Naive B cell (primary cell): Measurements from ENCODE around the gene LIPJ. TPM values are rescaled to one million over a fixed set of nuclear protein-coding genes. Genes with fewer than 3 reads are reported as not detected.

Source experiments
- ATAC-seq, 2 donors: fragments of 150-1000 bp; cut with Tn5 transposase; 2 replicates each; pipeline ENCODE4 v1.10.0; 2021; ENCODE audit warnings: low read depth in 2 of 2, mild to moderate bottlenecking in 2 of 2, moderate library complexity in 2 of 2
- DNase-seq: peaks from one replicate; pipeline ENCODE4 v3.0.0; 2022
- H3K27ac Mint-ChIP-seq, 6 donors: one replicate each; pipeline ENCODE4 v1.8.0; 2020 to 2022; ENCODE audit warnings: mild to moderate bottlenecking in 6 of 6, mixed read lengths in 6 of 6, moderate library complexity in 5 of 6, inconsistent platforms in 2 of 6
- H3K27me3 Mint-ChIP-seq, 3 donors: one replicate each; pipeline ENCODE4 v1.8.0; 2021 to 2022; ENCODE audit warnings: mixed read lengths in 3 of 3, mild to moderate bottlenecking in 1 of 3
- H3K36me3 Mint-ChIP-seq, 2 donors: one replicate each; pipeline ENCODE4 v1.8.0; 2020 to 2022; ENCODE audit warnings: mixed read lengths in 2 of 2, inconsistent platforms in 1 of 2, mild to moderate bottlenecking in 1 of 2
- H3K4me1 Mint-ChIP-seq, 3 donors: one replicate each; pipeline ENCODE4 v1.8.0; 2020 to 2022; ENCODE audit warnings: mixed read lengths in 3 of 3, inconsistent platforms in 1 of 3, mild to moderate bottlenecking in 1 of 3, moderate library complexity in 1 of 3
- H3K4me3 Mint-ChIP-seq, 8 donors: one replicate each; pipeline ENCODE4 v1.8.0; 2020 to 2022; ENCODE audit warnings: mild to moderate bottlenecking in 8 of 8, mixed read lengths in 8 of 8, moderate library complexity in 8 of 8, inconsistent platforms in 2 of 8
- H3K9me3 Mint-ChIP-seq, 7 donors: one replicate each; pipeline ENCODE4 v1.8.0; 2020 to 2022; ENCODE audit warnings: mixed read lengths in 7 of 7, mild to moderate bottlenecking in 5 of 7, inconsistent platforms in 2 of 7, moderate library complexity in 1 of 7
- polyA plus RNA-seq, 6 donors: library from polyadenylated mRNA; unstranded; fragments of 300-500 nt; fragmentation: Illumina TruSeq; gene quantifications; one replicate each; pipeline ENCODE4 v1.2.3, GENCODE V29; 2021; ENCODE audit warnings: low read depth in 6 of 6

The LIPJ gene
- polyA plus RNA-seq, 6 donors from 2014 or later = 0.17 to 0.51 TPM; not detected in 4

- Mint-ChIP-seq H3K36me3 (no peaks in the 10 kb centered on the region), H3K27me3 (no peaks in the 10 kb centered on the region), H3K9me3 (peaks cover 0 to 7% (median 0%) of the 10 kb centered on the region in 7 donors), H3K27ac (no peak overlapping the region), H3K4me3 (no peak overlapping the region), H3K4me1 (no peaks in the 10 kb centered on the region)
- DNase-seq = no peak
- ATAC-seq = no peak
Measured at GRCh38 chr10:88617772-88618300, 31.3 kb downstream of the LIPJ start.

- DNase-seq (no peak), ATAC-seq (no peak)
- H3K36me3 Mint-ChIP-seq = no peaks in the 10 kb centered on the region
- H3K4me1 Mint-ChIP-seq = no peaks in the 10 kb centered on the region
- no peak overlapping the region for H3K27ac Mint-ChIP-seq
- no peak overlapping the region for H3K4me3 Mint-ChIP-seq
- no peaks in the 10 kb centered on the region for H3K27me3 Mint-ChIP-seq
- peaks cover 0 to 7% (median 0%) of the 10 kb centered on the region in 7 donors for H3K9me3 Mint-ChIP-seq
Measured at GRCh38 chr10:88618496-88618895, 31.9 kb downstream of the LIPJ start.

GRCh38 chr10:88620441-88620840 is 33.9 kb downstream of the LIPJ start:
- no peak overlapping the region for H3K27ac Mint-ChIP-seq
- DNase-seq (no peak), ATAC-seq (no peak)
- H3K27me3 Mint-ChIP-seq = no peaks in the 10 kb centered on the region
- no peak overlapping the region for H3K4me3 Mint-ChIP-seq
- no peaks in the 10 kb centered on the region for H3K4me1 Mint-ChIP-seq
- H3K36me3 Mint-ChIP-seq = no peaks in the 10 kb centered on the region
- H3K9me3 Mint-ChIP-seq = peaks cover 0 to 6% (median 0%) of the 10 kb centered on the region in 7 donors

GRCh38 chr10:88623835-88624234 is 37.3 kb downstream of the LIPJ start:
- H3K27ac Mint-ChIP-seq = no peak overlapping the region
- ATAC-seq (no peak), DNase-seq (no peak)
- no peak overlapping the region for H3K4me3 Mint-ChIP-seq
- H3K9me3 Mint-ChIP-seq = peaks cover 0 to 7% (median 5%) of the 10 kb centered on the region in 7 donors
- H3K27me3 Mint-ChIP-seq = no peaks in the 10 kb centered on the region
- no peaks in the 10 kb centered on the region for H3K4me1 Mint-ChIP-seq
- no peaks in the 10 kb centered on the region for H3K36me3 Mint-ChIP-seq

GRCh38 chr10:88624840-88625239 is 38.3 kb downstream of the LIPJ start:
- Mint-ChIP-seq H3K27ac (no peak overlapping the region), H3K4me1 (no peaks in the 10 kb centered on the region), H3K27me3 (no peaks in the 10 kb centered on the region), H3K4me3 (no peak overlapping the region), H3K36me3 (no peaks in the 10 kb centered on the region), H3K9me3 (peaks cover 0 to 10% (median 5%) of the 10 kb centered on the region in 7 donors)
- no peak for DNase-seq
- ATAC-seq = no peak

- H3K27me3 Mint-ChIP-seq = peaks cover 14 to 25% (median 20%) of the 10 kb centered on the region in 3 donors
- H3K36me3 Mint-ChIP-seq = peaks cover 0 to 10% of the 10 kb centered on the region in 2 donors
- H3K27ac Mint-ChIP-seq = no peak overlapping the region
- H3K4me3 Mint-ChIP-seq = no peak overlapping the region
- H3K9me3 Mint-ChIP-seq = peaks cover 0 to 17% (median 4%) of the 10 kb centered on the region in 7 donors
- ATAC-seq = no peak
- no peaks in the 10 kb centered on the region for H3K4me1 Mint-ChIP-seq
- no peak for DNase-seq
Measured at GRCh38 chr10:88640186-88640585, 53.6 kb downstream of the LIPJ start.

- Mint-ChIP-seq H3K27me3 (peaks cover 5 to 23% (median 8%) of the 10 kb centered on the region in 3 donors), H3K36me3 (peaks cover 0 to 8% of the 10 kb centered on the region in 2 donors), H3K27ac (no peak overlapping the region), H3K4me1 (peaks cover 0 to 5% (median 0%) of the 10 kb centered on the region in 3 donors), H3K4me3 (no peak overlapping the region), H3K9me3 (peaks cover 0 to 17% (median 3%) of the 10 kb centered on the region in 7 donors)
- ATAC-seq (no peak), DNase-seq (no peak)
Measured at GRCh38 chr10:88642209-88642608, 55.6 kb downstream of the LIPJ start.

GRCh38 chr10:88642963-88643362 is 56.4 kb downstream of the LIPJ start:
- no peak overlapping the region for H3K4me3 Mint-ChIP-seq
- ATAC-seq = no peak
- peaks cover 0 to 5% (median 0%) of the 10 kb centered on the region in 3 donors for H3K4me1 Mint-ChIP-seq
- no peak overlapping the region for H3K27ac Mint-ChIP-seq
- peaks cover 0 to 11% (median 2%) of the 10 kb centered on the region in 7 donors for H3K9me3 Mint-ChIP-seq
- peaks cover 0 to under 1% of the 10 kb centered on the region in 2 donors for H3K36me3 Mint-ChIP-seq
- peaks cover under 1 to 16% (median 5%) of the 10 kb centered on the region in 3 donors for H3K27me3 Mint-ChIP-seq
- no peak for DNase-seq

- ATAC-seq (no peak), DNase-seq (no peak)
- Mint-ChIP-seq H3K9me3 (no peaks in the 10 kb centered on the region), H3K4me3 (no peak overlapping the region), H3K36me3 (no peaks in the 10 kb centered on the region), H3K27ac (no peak overlapping the region), H3K27me3 (peaks cover 0 to 7% (median 0%) of the 10 kb centered on the region in 3 donors), H3K4me1 (peaks cover 0 to 5% (median 0%) of the 10 kb centered on the region in 3 donors)
Measured at GRCh38 chr10:88647061-88647615, 60.6 kb downstream of the LIPJ start.

GRCh38 chr10:88651101-88651551 is 64.6 kb downstream of the LIPJ start:
- Mint-ChIP-seq H3K4me1 (peaks cover 0 to 5% (median 0%) of the 10 kb centered on the region in 3 donors), H3K36me3 (no peaks in the 10 kb centered on the region), H3K9me3 (no peaks in the 10 kb centered on the region), H3K4me3 (no peak overlapping the region), H3K27me3 (peaks cover 0 to 7% (median 3%) of the 10 kb centered on the region in 3 donors), H3K27ac (no peak overlapping the region)
- ATAC-seq (no peak), DNase-seq (no peak)

GRCh38 chr10:88652616-88653015 is 66.1 kb downstream of the LIPJ start:
- Mint-ChIP-seq H3K27me3 (peaks cover 0 to 3% (median 0%) of the 10 kb centered on the region in 3 donors), H3K4me1 (no peaks in the 10 kb centered on the region), H3K4me3 (no peak overlapping the region), H3K9me3 (peaks cover 0 to 2% (median 0%) of the 10 kb centered on the region in 7 donors), H3K27ac (no peak overlapping the region), H3K36me3 (no peaks in the 10 kb centered on the region)
- DNase-seq = no peak
- no peak for ATAC-seq

Other genes starting within 250 kb of the LIPJ start
- gene RNLS, start 3.4 kb upstream of the LIPJ start, polyA plus RNA-seq = 1 to 10 TPM; 4.1 to 7.3 (median 5.0) TPM
- gene LIPF, start 77.7 kb downstream of the LIPJ start, polyA plus RNA-seq = not detected
- gene LIPK, start 119.5 kb downstream of the LIPJ start, polyA plus RNA-seq = not detected
- under 1 TPM in 2 of 6 donors, not detected in 4; 0.30 to 0.50 TPM for gene LIPN, start 173.3 kb downstream of the LIPJ start, polyA plus RNA-seq
- gene LIPM, start 216.0 kb downstream of the LIPJ start, polyA plus RNA-seq = not detected